Left renal cortex interstitium (tissue), 4 donors: Measurements from ENCODE around the gene LRRK1. TPM values are rescaled to one million over a fixed set of nuclear protein-coding genes. Genes with fewer than 3 reads are reported as not detected.

Experiments used
- DNase-seq, 4 donors: peaks; one replicate each; pipeline ENCODE4 v3.0.0-alpha.2; 2013; ENCODE audit warnings: low read depth in 4 of 4, low spot score in 2 of 4, missing footprints in 1 of 4
- polyA plus RNA-seq, 4 donors: library from polyadenylated mRNA; unstranded; fragments of 120-200 nt; gene quantifications; one replicate each; pipeline ENCODE4 v1.2.1, GENCODE V29; 2013; ENCODE audit not compliant: insufficient read length in 4 of 4

Gene LRRK1
- polyA plus RNA-seq, 4 donors: 2.9 to 6.2 (median 3.8) TPM

DNA sequence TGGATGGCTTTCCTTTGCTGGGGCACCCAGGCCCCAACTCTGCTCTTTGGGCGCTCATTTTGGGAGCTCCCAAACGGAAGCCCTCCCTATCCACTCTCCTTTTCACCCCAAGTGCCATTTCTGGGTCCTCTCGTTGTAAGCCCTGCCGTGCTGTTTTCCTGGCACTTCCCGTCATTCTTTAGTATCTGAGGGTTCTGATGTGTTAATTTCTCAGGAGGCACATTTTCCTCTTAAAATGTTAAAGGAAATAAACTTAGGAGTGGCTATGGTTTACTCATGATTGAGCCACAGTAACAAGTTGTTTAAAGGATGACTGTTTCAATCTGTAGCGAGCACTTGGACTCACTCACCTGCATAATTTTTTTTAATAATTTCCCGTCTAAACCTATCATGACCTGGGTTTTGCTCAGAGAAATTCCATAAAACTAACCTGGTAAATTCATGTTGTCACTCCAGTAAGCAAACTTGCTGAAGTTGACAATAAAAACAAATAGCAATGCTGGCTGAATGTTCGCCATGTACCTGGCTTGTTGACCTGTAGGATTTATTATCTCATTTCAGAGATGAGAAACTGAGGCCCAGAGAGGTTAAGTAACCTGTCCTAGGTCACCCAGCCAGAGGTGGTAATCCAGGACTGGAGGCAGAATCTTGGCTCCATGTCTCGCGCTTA, 29.0 kb upstream of the LRRK1 start:
- no peak for DNase-seq

DNA sequence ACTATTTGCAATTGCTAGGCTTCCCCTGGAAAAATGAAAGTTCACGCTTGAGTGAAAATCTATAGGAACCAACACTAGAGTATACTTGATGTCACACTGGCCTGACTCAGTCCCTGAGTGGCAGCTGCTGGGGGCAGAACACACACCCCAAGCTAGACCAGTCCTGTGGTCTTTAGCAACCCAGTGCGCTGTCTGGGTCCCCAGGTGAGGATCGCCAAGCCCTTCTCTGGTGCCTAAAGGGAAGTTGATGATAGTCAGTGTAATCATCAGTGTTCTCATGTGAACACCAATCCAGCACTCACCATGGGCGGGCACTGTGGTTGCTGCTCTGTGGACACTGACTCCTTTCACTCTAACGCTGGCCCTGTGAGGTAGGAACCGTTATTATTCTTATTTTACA, 28.3 kb upstream of the LRRK1 start:
- DNase-seq: no peak

DNA sequence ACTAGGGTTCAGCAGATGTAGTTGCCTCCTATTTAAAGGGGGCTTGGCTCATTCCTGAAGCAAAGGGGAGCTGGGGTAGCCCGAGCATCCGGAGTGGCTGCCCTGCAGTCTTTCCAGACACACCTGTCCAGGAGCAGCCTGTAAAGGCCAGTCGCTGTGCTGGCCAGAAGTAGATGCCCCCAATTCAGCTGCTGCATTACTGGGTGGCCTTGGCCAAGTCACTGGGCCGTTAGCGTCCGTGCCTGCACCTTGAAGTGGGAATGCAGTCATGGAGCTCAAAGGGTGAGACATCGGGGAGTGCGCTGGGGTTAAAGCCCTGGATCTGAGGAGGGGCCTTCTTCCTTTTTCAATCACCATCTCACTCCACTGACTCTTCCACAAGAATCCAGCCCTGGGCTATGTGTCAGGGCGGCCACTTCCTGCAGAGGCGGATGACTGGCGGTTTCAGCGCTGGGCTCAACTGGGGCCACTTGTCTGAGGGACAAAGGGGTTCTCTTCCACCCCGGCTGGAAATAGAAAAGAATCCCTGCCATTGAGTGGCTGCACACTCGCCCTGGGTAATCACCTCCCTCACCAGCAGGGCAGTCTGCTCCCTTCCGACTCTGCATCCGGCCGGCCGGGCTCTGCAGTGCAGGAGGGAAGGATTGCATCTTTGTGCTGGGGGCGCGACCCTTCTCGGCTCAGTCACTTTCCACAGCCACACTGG, 27.7 kb upstream of the LRRK1 start:
- DNase-seq: no peak

DNA sequence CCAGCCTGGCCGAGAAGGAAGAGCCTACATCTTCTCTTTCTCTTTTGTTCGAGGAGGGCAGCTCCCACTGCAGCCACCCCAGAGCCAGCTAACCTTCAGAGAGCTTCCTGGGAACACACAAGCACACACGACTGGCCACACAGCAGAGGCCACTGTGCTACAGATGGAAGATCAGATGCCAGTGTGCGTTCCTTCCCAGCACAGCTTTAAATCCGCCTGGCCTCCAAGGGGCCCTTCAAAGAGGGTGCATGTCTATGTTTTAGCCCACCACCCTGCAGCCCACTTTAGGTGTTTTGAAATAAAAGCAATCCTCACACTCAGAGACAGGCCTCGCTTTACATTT, 27.2 kb upstream of the LRRK1 start:
- no peak for DNase-seq

DNA sequence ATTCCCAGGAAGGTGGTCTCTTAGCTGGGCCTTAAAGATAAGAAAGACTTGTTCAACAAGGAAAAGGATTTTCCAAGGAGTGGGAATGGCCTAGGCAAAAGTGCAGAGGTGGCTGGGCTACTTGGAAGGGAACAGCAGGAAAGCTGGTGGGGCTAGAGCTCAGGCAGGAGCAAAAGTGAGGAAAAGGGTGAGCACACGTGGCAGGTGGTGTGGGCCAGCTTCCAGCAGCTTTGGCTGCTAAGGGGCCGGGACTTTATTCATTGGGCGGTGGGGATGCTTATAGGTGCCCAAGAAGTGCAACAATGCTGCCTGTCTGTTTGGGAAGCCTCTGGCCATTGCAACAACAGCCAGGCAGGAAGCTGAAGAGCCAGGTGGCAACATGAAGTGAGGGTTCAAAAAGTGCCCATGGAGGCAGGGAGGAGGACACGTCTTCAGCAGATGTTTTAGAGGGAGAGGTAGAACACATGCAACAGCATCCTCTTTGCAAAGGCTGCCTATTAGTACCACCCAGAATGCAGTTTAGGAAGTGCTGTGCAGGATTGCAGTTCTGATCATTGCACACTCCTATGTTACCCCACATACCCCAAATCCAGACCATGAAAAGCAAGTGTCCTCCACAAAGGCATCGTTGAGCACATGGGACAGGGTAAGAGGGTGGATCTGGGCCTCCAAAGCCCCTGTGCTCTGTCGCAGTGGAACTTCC, 25.7 kb upstream of the LRRK1 start:
- DNase-seq: no peak

DNA sequence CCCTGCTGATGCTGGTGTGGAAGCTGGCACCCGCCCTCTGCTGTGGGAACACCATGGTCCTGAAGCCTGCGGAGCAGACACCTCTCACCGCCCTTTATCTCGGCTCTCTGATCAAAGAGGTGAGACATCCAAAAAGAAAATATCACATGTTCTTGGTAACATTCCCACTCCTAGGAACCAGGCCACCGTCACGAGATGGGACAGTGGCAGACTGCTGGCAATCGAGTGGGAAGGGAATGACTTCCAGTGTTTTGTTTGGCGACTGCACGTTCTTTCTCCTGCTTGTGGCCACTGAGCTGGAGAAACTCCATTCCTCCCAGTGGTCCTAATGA, 25.2 kb upstream of the LRRK1 start:
- no peak for DNase-seq

DNA sequence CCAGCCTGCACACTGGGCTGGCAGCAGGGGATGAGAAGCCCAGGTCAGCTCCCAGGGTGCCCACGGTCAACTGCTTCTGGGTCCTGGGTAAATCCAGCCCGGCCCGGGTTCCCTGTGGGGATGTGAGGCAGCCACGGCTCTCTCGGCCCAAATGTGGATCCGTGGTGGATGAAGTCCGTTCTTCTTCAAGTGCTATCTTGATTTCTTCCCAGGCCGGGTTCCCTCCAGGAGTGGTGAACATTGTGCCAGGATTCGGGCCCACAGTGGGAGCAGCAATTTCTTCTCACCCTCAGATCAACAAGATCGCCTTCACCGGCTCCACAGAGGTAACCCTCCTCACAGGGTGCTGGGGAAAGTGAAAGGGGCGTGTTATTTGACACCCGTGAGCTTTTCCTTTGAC, 23.4 kb upstream of the LRRK1 start:
- DNase-seq: no peak

DNA sequence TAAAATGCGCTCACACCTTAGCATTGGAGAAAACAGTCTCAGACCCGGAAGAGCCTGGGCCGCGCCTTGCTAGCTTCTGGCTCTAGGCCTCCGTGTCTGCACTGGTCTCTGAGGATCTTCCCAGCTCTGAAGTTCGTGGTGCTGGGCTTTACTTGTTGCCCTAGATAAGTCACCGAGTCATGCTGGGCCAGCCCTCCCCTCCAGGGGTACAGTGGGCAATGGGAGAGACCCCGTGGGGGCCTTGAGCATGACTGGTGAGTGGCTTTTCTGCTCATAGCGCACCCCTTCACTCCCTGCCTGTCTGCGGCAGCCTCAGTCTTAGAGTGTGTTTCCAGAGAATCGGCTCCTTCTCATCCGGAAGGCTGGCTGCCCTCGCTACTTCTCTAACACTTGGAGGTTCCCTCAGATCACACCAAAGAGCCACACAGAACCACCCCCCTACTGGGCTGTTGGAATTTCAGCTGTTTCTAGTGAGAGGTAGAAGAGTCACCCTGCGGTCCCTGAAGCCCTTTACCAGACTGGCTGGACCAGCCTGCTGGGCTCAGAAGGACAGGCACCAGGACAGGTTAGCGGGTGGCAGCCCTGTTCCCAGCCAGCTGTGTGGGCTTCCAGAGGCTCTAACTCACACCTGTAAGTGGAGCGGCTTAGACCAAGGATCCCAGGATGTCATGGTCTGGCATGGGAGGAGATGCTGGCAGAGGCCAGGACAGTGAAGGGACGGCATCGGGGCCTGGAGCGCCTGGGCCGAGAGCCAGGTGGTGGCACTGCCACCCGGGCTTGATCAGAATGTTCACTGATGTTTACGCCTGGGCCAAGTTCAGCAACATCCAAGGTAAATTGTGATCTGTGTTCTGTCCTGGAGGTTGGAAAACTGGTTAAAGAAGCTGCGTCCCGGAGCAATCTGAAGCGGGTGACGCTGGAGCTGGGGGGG, 21.7 kb upstream of the LRRK1 start:
- DNase-seq: no peak

DNA sequence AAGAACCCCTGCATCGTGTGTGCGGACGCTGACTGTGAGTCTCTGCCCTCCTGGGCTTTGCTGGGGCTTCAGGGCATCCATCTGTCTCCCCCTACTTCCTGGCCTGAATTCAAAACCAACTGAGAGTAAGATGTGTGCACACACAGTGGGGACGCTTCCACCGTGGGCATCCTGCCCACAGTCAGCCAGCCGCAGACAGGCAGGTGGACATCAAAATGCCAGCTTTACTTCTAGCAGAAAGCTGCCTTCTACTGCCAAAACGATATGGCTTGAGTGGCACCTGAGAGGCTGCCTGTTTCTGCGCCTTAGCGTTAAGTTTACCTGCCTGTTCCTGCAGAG, 21.0 kb upstream of the LRRK1 start:
- no peak for DNase-seq

DNA sequence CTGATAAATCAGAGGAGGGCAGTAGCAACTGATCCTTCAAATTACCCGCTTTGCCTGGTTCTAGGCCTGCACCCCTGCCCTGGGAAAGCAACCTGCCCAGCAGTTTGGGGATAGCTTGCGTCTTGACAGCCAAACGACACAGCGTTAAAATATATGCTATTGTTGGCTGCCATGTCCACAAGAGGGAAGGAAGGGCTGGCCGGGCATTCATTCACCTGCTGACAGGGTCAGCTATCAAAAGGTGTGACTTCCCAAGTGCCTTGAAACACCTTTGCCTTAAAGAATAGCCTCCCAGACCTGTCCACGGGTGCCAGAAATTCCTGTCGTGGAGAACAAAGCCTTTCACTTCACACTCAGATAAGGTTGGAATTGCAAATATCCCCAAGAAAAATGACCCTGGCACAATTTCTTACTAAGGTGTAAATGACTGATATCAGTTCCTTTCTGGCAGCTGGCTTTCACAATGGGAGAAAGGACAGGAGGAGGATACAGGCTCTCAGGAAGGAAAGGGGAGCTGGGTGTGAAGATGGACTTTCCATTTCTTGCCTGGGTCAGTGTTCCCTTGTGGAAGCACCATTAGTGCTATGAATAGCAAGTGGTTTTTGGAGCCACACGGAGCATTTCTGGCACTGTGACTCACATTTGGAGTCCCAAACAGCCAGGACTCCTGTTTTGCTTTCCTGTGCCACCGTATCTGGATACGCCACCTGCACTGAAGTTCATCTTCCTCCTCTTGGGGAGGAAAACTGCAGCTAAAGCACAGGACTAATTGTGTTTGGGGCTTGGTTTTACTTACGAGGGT, 20.3 kb upstream of the LRRK1 start:
- no peak for DNase-seq

DNA sequence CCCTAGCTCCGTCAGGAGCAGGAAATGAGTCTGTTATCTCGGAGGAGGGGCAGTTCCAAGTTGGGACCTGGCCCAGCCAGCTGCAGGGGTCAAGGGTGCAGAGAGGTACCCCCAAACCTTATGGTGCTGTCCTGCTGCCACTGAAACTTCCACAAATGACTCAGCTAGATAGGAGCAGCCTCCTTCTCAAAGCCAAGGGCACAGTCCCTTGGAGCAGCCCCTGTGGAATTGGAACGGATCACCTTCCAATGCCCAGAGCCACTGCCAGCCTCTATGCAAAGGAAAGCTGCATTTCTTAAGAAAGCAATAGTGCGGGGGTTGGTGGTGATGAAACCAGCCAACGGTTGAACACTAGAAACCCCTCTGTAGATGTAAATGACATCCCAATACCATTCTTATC, 19.6 kb upstream of the LRRK1 start:
- DNase-seq: no peak

DNA sequence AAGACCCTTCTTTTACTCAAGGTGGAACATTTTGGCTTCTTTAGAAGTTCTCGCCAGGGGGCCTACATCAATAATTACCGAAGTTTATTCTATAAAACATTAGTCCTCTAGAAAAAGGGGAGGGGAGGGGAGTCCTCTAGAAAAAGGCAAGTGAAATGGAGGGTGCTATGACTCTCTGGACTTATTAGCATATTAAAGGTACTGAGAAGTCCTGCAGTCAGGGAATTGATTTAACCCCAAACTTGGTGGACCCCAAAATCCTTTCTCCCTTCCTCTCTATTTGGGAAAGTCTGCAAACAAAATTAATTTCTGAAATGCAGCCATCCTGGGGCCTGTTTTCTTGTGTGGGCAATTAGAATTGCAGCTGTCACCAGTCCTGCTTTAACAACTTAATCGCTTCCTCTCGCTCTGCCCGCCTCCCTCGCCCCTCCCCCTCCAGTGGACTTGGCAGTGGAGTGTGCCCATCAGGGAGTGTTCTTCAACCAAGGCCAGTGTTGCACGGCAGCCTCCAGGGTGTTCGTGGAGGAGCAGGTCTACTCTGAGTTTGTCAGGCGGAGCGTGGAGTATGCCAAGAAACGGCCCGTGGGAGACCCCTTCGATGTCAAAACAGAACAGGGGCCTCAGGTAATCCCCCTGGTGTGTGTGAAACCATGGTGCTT, 18.9 kb upstream of the LRRK1 start:
- DNase-seq: no peak

DNA sequence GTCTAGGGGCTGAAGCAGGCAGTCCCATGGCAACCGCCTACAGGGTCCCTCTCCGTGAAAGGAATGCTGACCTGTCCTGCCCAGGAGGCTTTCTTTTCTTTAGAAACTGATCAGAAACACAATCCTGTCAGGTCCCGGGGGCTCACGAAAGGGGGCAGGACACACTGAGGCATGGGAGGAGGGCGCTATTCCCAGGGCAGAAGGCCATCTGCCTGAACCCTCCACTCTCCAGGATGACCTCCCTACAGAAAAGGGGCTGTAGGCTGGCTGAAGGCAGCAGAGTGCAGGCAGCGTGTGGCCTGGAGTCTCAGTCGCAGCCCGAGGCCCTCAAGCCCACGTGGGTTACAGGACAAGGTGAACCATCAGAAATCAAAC, 18.4 kb upstream of the LRRK1 start:
- no peak for DNase-seq

DNA sequence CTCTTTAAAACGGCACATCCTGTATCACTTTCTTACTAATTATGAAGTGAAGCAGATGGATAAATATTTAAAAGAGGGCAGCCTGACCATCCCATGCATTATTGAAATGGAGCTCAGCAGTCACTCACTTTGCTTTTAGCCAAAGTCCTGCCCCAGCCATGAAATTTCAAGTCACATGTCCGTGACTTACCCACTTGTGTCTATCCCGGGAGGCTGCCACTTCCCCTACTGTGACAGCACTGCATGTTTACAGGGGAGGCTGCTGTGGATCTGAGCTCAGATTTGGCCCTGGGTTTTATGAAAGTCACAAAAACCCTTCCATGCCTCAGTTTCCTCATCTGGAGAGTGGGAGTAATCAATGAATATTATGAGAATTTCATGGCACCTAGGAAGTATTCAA, 17.9 kb upstream of the LRRK1 start:
- no peak for DNase-seq

DNA sequence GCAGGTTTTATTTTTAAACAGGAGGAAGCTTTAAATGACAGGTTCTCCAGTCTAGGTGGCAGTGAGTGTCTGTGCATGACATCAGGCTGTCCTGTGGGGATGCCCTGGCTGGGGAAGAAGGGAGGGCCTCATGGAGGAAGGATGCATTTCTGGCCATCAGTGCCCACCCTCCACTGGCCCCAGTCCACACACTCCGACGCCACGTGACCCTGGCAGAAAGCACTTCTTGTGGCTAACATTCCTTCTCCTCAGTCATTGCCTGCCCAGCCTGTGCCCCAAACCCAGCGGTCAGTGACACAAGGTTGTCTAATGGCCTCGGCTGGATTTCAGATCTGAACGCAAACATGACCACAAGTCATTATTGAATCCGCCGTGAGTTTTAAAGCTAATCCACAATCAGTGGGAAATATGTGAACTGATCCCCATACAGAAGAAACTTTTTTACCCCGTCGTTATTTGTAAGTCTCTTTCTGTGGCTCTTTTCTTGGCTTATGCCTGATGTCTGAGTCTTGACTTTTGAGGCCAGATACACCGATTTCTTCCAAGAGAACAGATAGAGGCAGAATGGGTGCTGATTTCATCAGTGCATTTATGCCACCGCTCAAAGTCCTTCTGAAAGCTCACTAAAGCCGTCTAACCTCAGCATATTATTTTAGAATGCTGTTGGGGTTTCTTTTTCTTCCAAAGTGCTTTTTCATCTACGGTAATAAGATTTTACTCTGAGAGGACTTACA, 17.3 kb upstream of the LRRK1 start:
- DNase-seq: no peak

DNA sequence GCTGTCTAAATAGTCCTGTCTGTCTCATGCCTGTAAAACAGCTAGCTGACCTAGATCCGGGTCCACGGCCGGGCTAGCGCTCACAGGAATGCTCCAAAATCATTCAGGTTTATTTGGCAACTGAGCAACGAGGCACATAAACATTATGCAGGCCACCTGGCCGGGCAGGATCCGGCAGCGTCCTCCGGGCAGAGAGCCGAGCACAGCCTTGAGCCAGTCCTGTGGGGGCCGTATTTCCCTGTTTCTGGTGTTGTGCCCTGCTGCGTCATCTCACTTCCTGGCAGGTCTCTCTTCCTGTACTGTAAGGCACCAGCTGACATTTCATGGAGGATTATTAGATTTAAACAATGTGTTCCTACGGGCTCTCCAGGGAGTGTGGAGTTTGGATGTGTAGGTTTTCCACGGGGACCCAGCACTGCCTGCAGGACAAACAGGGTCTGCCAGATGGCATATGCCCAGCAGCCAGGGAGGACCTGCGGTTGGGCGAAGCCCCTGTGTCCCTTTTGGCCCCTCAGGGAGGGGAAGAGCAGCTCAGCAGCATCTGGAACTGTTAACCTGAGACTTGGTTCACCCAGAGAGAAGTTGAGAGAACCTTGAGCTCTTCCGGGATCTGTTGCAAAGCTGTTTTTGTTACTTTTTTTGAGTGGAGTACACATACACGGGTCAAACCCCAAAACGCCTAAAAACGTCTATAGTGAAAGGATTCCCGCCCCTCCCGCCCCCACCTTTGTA, 16.6 kb upstream of the LRRK1 start:
- DNase-seq: peak in 3 of 4 donors; percentile 59 to 76 (median 69)

DNA sequence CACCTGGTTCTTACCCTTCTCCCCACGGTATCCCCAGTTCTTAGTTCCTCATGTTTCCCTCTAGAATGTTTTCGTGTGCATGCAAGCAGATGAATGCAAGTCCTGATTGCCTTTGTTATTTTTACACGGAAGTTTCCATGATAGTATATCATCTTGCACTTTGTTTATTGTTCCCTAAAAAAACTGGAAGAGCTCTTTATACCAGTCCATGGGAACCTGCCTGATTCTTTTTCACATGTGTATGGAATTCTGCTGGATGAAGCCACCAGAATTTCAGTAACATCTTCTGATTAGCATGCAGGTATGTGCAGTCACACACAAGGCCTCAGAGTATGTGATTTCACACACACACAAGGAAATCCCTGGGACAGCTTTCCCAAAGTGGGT, 16.0 kb upstream of the LRRK1 start:
- DNase-seq: no peak

DNA sequence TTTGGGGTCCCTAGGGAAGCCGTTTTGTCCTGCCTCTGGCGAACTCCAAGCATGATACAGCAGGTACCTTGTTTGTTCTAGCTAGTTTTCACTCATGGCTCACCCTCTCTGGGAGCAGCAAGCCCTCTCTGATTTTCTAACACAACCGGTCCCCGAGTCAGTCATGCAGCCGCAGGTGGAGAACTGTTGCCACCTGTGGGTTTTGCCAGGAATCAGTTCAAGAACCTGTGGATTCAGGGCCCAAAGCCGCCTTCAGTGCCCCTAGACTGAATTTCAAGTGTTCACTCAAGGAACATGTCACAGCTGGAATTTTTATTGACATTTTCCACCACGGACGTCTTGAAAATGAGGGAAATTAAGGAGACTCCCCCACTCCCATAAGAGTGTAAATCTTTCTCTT, 13.3 kb upstream of the LRRK1 start:
- no peak for DNase-seq

DNA sequence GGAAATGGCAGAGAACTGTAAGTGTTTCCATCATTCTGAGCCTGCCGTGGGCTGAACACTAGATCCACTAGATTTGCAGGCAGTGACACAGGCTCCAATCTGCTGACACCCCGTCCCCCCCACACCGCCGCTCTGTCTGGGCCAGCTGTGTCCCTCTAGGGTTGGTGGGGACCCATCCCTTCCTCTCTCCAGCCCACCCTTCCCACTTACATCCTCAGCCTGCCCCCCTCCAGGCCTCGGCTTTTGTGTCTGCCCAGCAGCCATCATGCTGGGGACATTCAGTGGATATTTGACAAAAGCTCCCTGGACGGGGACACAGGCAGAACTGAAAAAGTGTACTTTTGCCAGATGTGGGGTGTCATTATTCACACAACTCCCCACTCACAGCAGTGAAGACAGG, 10.7 kb upstream of the LRRK1 start:
- no peak for DNase-seq
